H9 (cell line): ENCODE data around the gene NAA10. TPM values are rescaled to one million over a fixed set of nuclear protein-coding genes. Genes with fewer than 3 reads are reported as not detected.

Experiments used
- DNase-seq: peaks from one replicate; pipeline ENCODE4 v3.0.0-alpha.2; 2017
- H2AFZ ChIP-seq: one replicate; pipeline ENCODE4 v1.6.1; 2013; ENCODE audit warnings: mild to moderate bottlenecking, low read length, control low read depth, moderate library complexity
- H2AK5ac ChIP-seq: 2 replicates; pipeline ENCODE4 v1.6.1; 2013; ENCODE audit warnings: low read length, control low read depth, mixed read lengths; ENCODE audit not compliant: insufficient read length
- H2BK120ac ChIP-seq: one replicate; pipeline ENCODE4 v1.6.1; 2013; ENCODE audit warnings: low read depth, mild to moderate bottlenecking, low read length, control low read depth, inconsistent platforms; ENCODE audit not compliant: poor library complexity, severe bottlenecking
- H2BK12ac ChIP-seq: 2 replicates; pipeline ENCODE4 v1.6.1; 2013; ENCODE audit warnings: low read length, control low read depth, mixed read lengths, low read depth; ENCODE audit not compliant: insufficient read length
- H2BK15ac ChIP-seq: 2 replicates; pipeline ENCODE4 v1.6.1; 2013; ENCODE audit warnings: low read depth, low read length, control low read depth
- H2BK20ac ChIP-seq: one replicate; pipeline ENCODE4 v1.6.1; 2013; ENCODE audit warnings: low read depth, mild to moderate bottlenecking, low read length, control low read depth, inconsistent platforms; ENCODE audit not compliant: poor library complexity, severe bottlenecking
- H2BK5ac ChIP-seq: 2 replicates; pipeline ENCODE4 v1.6.1; 2013; ENCODE audit warnings: low read length, control low read depth, mixed read lengths; ENCODE audit not compliant: insufficient read length
- H3K14ac ChIP-seq: 2 replicates; pipeline ENCODE4 v1.6.1; 2013; ENCODE audit warnings: low read length, control low read depth; ENCODE audit not compliant: insufficient read depth
- H3K18ac ChIP-seq: 2 replicates; pipeline ENCODE4 v1.6.1; 2013; ENCODE audit warnings: low read depth, mild to moderate bottlenecking, mixed read lengths, low read length, control low read depth; ENCODE audit not compliant: insufficient read length
- H3K23ac ChIP-seq: 2 replicates; pipeline ENCODE4 v1.6.1; 2013; ENCODE audit warnings: low read length, control low read depth, mixed read lengths, low read depth; ENCODE audit not compliant: insufficient read length
- H3K23me2 ChIP-seq: 2 replicates; pipeline ENCODE4 v1.6.1; 2013; ENCODE audit warnings: low read depth, mild to moderate bottlenecking, mixed read lengths, low read length, control low read depth; ENCODE audit not compliant: insufficient read length, poor library complexity, severe bottlenecking
- H3K27ac ChIP-seq: 2 replicates; pipeline ENCODE4 v1.5.1; 2013; ENCODE audit warnings: low read length, control low read depth, mixed read lengths, low read depth; ENCODE audit not compliant: insufficient read length
- H3K27me3 ChIP-seq: 2 replicates; pipeline ENCODE4 v1.6.1; 2013; ENCODE audit warnings: low read length, control low read depth, inconsistent platforms; ENCODE audit not compliant: insufficient read depth
- H3K4ac ChIP-seq: 2 replicates; pipeline ENCODE4 v1.6.1; 2013; ENCODE audit warnings: low read depth, mild to moderate bottlenecking, control low read depth, inconsistent platforms, low read length, moderate library complexity
- H3K4me1 ChIP-seq: 2 replicates; pipeline ENCODE4 v1.6.1; 2013; ENCODE audit warnings: low read length, control low read depth, inconsistent platforms; ENCODE audit not compliant: insufficient read depth
- H3K4me2 ChIP-seq: 2 replicates; pipeline ENCODE4 v1.6.1; 2013; ENCODE audit warnings: low read length, control low read depth, mixed read lengths; ENCODE audit not compliant: insufficient read length, insufficient read depth
- H3K56ac ChIP-seq: 2 replicates; pipeline ENCODE4 v1.6.1; 2013; ENCODE audit warnings: low read depth, mild to moderate bottlenecking, mixed read lengths, low read length, control low read depth; ENCODE audit not compliant: insufficient read length
- H3K79me1 ChIP-seq: 2 replicates; pipeline ENCODE4 v1.6.1; 2013; ENCODE audit warnings: low read depth, mild to moderate bottlenecking, moderate library complexity, low read length, control low read depth, inconsistent platforms; ENCODE audit not compliant: insufficient read depth, poor library complexity, severe bottlenecking
- H3K79me2 ChIP-seq: 2 replicates; pipeline ENCODE4 v1.6.1; 2013; ENCODE audit warnings: low read length, control low read depth, inconsistent platforms; ENCODE audit not compliant: insufficient read depth
- H3K9ac ChIP-seq: 2 replicates; pipeline ENCODE4 v1.6.1; 2013; ENCODE audit warnings: low read length, control low read depth, mixed read lengths; ENCODE audit not compliant: insufficient read length; ENCODE audit errors: extremely low read depth
- H3K9me3 ChIP-seq: one replicate; pipeline ENCODE4 v1.6.1; 2013; ENCODE audit warnings: low read depth, low read length, inconsistent platforms; ENCODE audit not compliant: control insufficient read depth
- H3T11ph ChIP-seq: one replicate; pipeline ENCODE4 v1.6.1; 2013; ENCODE audit warnings: mild to moderate bottlenecking, low read length, control low read depth, inconsistent platforms
- H4K20me1 ChIP-seq: one replicate; pipeline ENCODE4 v1.6.1; 2013; ENCODE audit not compliant: control insufficient read depth, insufficient read length, insufficient read depth
- H4K5ac ChIP-seq: 2 replicates; pipeline ENCODE4 v1.6.1; 2013; ENCODE audit warnings: low read depth, mild to moderate bottlenecking, mixed read lengths, low read length, control low read depth; ENCODE audit not compliant: insufficient read length
- H4K8ac ChIP-seq: replicated peaks from 2 replicates; pipeline ENCODE4 v1.6.1; 2013; ENCODE audit warnings: low read length, control low read depth, mixed read lengths, low read depth; ENCODE audit not compliant: insufficient read length
- H4K91ac ChIP-seq: 2 replicates; pipeline ENCODE4 v1.6.1; 2013; ENCODE audit warnings: low read depth, mild to moderate bottlenecking, moderate library complexity, mixed read lengths, low read length, control low read depth; ENCODE audit not compliant: insufficient read length
- H3K27ac Mint-ChIP-seq, 3 experiments: 2 replicates in 2 of 3; 3 replicates in 1 of 3; pipeline ENCODE4 v1.8.0; 2020 to 2021; ENCODE audit warnings: mixed read lengths in 3 of 3, mild to moderate bottlenecking in 1 of 3, moderate library complexity in 1 of 3
- H3K27me3 Mint-ChIP-seq: 2 replicates; pipeline ENCODE4 v1.8.0; 2021; ENCODE audit warnings: low read depth, mild to moderate bottlenecking, moderate library complexity, mixed read lengths
- H3K36me3 Mint-ChIP-seq, 3 experiments: 2 replicates in 2 of 3; 3 replicates in 1 of 3; pipeline ENCODE4 v1.8.0; 2020 to 2021; ENCODE audit warnings: low read depth in 3 of 3, mixed read lengths in 3 of 3; ENCODE audit not compliant: insufficient read depth in 1 of 3
- H3K4me1 Mint-ChIP-seq, 2 experiments: 2 replicates each; pipeline ENCODE4 v1.8.0; 2020; ENCODE audit warnings: mixed read lengths in 2 of 2
- H3K4me3 Mint-ChIP-seq, 2 experiments: 2 replicates in 1 of 2; 3 replicates in 1 of 2; pipeline ENCODE4 v1.8.0; 2020 to 2021; ENCODE audit warnings: mild to moderate bottlenecking in 2 of 2, mixed read lengths in 2 of 2, moderate library complexity in 1 of 2
- H3K9me3 Mint-ChIP-seq, 2 experiments: 2 replicates in 1 of 2; 3 replicates in 1 of 2; pipeline ENCODE4 v1.8.0; 2020; ENCODE audit warnings: mild to moderate bottlenecking in 2 of 2, mixed read lengths in 2 of 2, moderate library complexity in 1 of 2
- WGBS: extraction: QIAGEN DNeasy Blood & Tissue Kit; methylation state at CpG from one replicate; pipeline ENCODE4 v1.1.7; 2013; ENCODE audit warnings: missing lambda C conversion rate, low lambda C conversion rate, mixed read lengths; ENCODE audit not compliant: insufficient read length; ENCODE audit errors: extremely low coverage; 5-methylcytosine and 5-hydroxymethylcytosine counted together
- total RNA-seq: library from RNA; stranded (reverse); gene quantifications from 2 replicates; pipeline ENCODE4 v1.2.1, GENCODE V29; 2021
- TF ChIP-seq, protein P1 (sequence below): fragments of 200-600 bp; sonication (generic); conservative IDR thresholded peaks from 3 replicates; pipeline ENCODE4 v1.8.0; 2021; ENCODE audit warnings: antibody characterized with exemption, mild to moderate bottlenecking

NAA10 gene
- total RNA-seq, 1 experiment from 2014 or later, result 101 TPM

DNA sequence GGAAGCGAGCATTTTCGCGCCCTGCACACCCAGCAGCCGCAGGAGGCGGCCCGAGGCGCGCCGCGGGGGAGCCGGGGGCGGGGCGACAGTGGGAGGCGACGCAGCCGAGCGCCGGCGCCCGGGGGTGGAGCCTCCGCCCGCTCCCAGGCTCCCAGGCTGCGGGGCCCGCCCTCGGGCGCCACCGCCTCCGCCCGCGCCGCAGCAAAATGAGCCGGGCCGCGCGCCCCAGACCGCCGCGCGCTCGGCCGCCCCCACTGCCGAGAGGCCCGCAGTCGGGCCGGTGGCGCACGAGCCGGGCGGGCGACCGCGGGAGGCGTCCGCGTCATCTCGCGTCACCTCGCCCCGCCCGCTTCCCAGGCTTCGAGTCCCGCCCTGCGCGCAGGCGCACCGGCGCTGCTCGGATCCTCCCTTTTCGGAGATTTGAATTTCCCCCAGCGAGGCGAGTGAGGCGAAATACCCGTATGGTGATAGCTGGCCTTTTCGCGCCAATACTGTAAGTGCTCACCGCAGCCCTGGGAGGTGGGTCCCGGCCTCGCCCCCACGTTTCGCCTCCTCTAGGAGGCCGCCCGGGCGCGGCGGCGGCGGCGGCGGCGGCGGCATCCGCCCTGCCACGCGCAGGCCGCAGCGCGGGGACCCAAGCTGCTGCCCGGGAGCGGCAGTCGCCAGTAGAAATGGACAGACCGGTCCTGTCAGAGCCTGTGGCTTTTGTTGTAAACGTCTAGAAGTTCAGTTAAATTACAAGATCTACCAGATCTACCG is 37.7 kb upstream of the NAA10 start, which contains the start of gene TMEM187:
Gene TMEM187, plus strand, starts transcription at position 387 of the 759 bp plus-strand sequence. CDS start 9,309 bp downstream, outside the sequence.
- peak within 1 kb of the TSS; percentile 100 for H3K18ac ChIP-seq
- H4K20me1 ChIP-seq, result no peaks in the 10 kb centered on the region
- H3K4me3 Mint-ChIP-seq, result peak within 1 kb of the TSS; percentile 100
- H2BK15ac ChIP-seq, result no peak within 1 kb of the TSS
- peak within 1 kb of the TSS; percentile 99 for H3K9ac ChIP-seq
- no peak within 1 kb of the TSS for H3K23ac ChIP-seq
- peak within 1 kb of the TSS; percentile 100 for H3K27ac Mint-ChIP-seq
- peak; percentile 79 for DNase-seq
- peaks cover 27 to 36% of the 10 kb centered on the region in 2 experiments for H3K4me1 Mint-ChIP-seq
- H3K27ac ChIP-seq, result peak within 1 kb of the TSS; percentile 94
- peaks cover 18% of the 10 kb centered on the region for H3K23me2 ChIP-seq
- peak within 1 kb of the TSS; percentile 73 for H3T11ph ChIP-seq
- peak within 1 kb of the TSS; percentile 98 for H2BK120ac ChIP-seq
- no peaks in the 10 kb centered on the region for H3K27me3 Mint-ChIP-seq
- no peaks in the 10 kb centered on the region; the same call in 1 of the 2 replicates for H3K4me1 ChIP-seq
- H4K5ac ChIP-seq, result peak within 1 kb of the TSS; percentile 88
- TF ChIP-seq, protein P1, sequence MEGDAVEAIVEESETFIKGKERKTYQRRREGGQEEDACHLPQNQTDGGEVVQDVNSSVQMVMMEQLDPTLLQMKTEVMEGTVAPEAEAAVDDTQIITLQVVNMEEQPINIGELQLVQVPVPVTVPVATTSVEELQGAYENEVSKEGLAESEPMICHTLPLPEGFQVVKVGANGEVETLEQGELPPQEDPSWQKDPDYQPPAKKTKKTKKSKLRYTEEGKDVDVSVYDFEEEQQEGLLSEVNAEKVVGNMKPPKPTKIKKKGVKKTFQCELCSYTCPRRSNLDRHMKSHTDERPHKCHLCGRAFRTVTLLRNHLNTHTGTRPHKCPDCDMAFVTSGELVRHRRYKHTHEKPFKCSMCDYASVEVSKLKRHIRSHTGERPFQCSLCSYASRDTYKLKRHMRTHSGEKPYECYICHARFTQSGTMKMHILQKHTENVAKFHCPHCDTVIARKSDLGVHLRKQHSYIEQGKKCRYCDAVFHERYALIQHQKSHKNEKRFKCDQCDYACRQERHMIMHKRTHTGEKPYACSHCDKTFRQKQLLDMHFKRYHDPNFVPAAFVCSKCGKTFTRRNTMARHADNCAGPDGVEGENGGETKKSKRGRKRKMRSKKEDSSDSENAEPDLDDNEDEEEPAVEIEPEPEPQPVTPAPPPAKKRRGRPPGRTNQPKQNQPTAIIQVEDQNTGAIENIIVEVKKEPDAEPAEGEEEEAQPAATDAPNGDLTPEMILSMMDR, result no peak
- peaks cover 21% of the 10 kb centered on the region; the same call in 1 of the 2 replicates for H3K79me2 ChIP-seq
- peaks cover 4 to 11% of the 10 kb centered on the region in 2 experiments; a peak in 4 of 5 replicates for H3K9me3 Mint-ChIP-seq
- peak within 1 kb of the TSS; percentile 100 for H3K14ac ChIP-seq
- peak within 1 kb of the TSS; percentile 81 for H4K91ac ChIP-seq
- H3K4ac ChIP-seq, result peak within 1 kb of the TSS; percentile 88; the same call in 1 of the 2 replicates
- H3K9me3 ChIP-seq, result no peaks in the 10 kb centered on the region
- peak within 1 kb of the TSS; percentile 41 for H2BK12ac ChIP-seq
- peak within 1 kb of the TSS; percentile 48 for H3K4me2 ChIP-seq
- no peak within 1 kb of the TSS for H4K8ac ChIP-seq
- no peak within 1 kb of the TSS for H2AFZ ChIP-seq
- no peaks in the 10 kb centered on the region for H3K27me3 ChIP-seq
- H2AK5ac ChIP-seq, result no peak within 1 kb of the TSS
- peak within 1 kb of the TSS; percentile 94 for H2BK5ac ChIP-seq
- no CpG with 5 or more reads among the region's 103 CpGs for WGBS
- no peaks in the 10 kb centered on the region for H3K79me1 ChIP-seq
- H3K36me3 Mint-ChIP-seq, result peaks cover 6 to 18% (median 8%) of the 10 kb centered on the region in 3 experiments
- no peak within 1 kb of the TSS for H2BK20ac ChIP-seq
- peak within 1 kb of the TSS; percentile 83 for H3K56ac ChIP-seq
